ENCODE measurements around the gene TFIP11.

Gene TFIP11

DNA sequence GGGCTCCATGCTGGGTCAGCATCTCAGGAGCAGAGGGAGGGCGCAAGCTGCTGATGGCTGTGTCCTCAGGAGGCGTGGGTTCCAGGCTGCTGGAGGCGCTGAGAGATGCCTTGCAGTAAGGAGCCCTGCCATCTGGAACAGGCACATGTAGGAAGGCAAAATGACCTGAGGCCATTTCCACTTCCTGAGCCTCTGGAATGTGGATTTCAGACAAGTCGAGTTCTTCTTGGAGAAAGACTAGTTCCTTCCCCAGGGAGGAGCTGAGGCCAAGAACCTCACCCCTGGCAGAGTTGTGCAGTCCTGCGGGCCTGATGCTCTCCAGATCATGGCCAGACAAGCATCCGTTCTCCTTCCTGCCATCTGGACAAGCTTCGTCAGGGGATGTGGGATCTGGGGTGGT, 48.0 kb downstream of the TFIP11 start:
- TF ChIP-seq EZH2phosphoT487 (IDR thresholded peaks at IDR 0.05; ENCODE audit: borderline replicate concordance), result no peak
- TF ChIP-seq, protein P1, sequence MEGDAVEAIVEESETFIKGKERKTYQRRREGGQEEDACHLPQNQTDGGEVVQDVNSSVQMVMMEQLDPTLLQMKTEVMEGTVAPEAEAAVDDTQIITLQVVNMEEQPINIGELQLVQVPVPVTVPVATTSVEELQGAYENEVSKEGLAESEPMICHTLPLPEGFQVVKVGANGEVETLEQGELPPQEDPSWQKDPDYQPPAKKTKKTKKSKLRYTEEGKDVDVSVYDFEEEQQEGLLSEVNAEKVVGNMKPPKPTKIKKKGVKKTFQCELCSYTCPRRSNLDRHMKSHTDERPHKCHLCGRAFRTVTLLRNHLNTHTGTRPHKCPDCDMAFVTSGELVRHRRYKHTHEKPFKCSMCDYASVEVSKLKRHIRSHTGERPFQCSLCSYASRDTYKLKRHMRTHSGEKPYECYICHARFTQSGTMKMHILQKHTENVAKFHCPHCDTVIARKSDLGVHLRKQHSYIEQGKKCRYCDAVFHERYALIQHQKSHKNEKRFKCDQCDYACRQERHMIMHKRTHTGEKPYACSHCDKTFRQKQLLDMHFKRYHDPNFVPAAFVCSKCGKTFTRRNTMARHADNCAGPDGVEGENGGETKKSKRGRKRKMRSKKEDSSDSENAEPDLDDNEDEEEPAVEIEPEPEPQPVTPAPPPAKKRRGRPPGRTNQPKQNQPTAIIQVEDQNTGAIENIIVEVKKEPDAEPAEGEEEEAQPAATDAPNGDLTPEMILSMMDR (conservative IDR thresholded peaks at IDR 0.05; ENCODE audit: low read length), result no peak
- Histone ChIP-seq H3K4me2 (ENCODE audit: low read depth, low read length, poor library complexity, severe bottlenecking) (no peak overlapping the region), H4K20me1 (ENCODE audit: insufficient read depth, low read length, poor library complexity, severe bottlenecking) (peaks cover 13% of the 10 kb centered on the region), H2AFZ (ENCODE audit: low read length) (no peak overlapping the region), H3K9me2 (replicated peaks; ENCODE audit: low read depth, low read length) (no peaks in the 10 kb centered on the region), H3K79me2 (ENCODE audit: insufficient read depth, low read length) (peaks cover 15% of the 10 kb centered on the region), H3K36me3 (ENCODE audit: insufficient read depth, low read length) (peaks cover 73% of the 10 kb centered on the region; the same call in 1 of the 2 replicates), H3K9ac (ENCODE audit: low read depth, low read length, poor library complexity, severe bottlenecking) (no peak overlapping the region), H3K9me3 (ENCODE audit: insufficient read depth, low read depth, low read length) (no peaks in the 10 kb centered on the region), H3F3A (ENCODE audit: low read depth) (no peaks in the 10 kb centered on the region), H3K27me3 (ENCODE audit: insufficient read depth, low read length, poor library complexity, severe bottlenecking) (no peaks in the 10 kb centered on the region), H3K4me3 (ENCODE audit: low read length, poor library complexity, severe bottlenecking) (no peak overlapping the region), H3K4me1 (ENCODE audit: insufficient read depth, low read length, poor library complexity, severe bottlenecking) (no peaks in the 10 kb centered on the region)

DNA sequence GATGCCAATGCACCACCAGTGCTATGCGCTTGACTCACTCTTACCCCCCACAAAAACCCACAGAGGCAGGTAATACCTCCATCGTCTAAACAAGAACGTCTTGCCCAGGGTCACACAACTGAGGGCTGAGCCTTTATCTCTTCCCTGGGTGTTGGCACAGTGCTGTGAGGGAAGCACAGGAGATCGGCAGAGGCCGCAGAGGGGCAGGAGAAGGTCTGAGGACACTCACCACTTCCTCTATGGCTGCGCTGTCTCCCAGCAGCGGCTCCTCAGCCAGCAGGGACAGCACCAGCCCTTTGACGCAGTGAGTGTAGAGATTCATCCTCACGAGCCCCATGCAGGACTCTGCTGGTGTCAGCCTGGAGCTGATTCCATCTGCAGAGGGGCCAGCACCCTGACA, 48.6 kb downstream of the TFIP11 start:
- H3K36me3 ChIP-seq (ENCODE audit: insufficient read depth, low read length), result peaks cover 73% of the 10 kb centered on the region; the same call in 1 of the 2 replicates
- peaks cover 20% of the 10 kb centered on the region for H3K79me2 ChIP-seq (ENCODE audit: insufficient read depth, low read length)
- no peaks in the 10 kb centered on the region for H3F3A ChIP-seq (ENCODE audit: low read depth)
- H3K4me3 ChIP-seq (ENCODE audit: low read length, poor library complexity, severe bottlenecking), result no peak overlapping the region
- no peaks in the 10 kb centered on the region for H3K9me3 ChIP-seq (ENCODE audit: insufficient read depth, low read depth, low read length)
- no peaks in the 10 kb centered on the region for H3K4me1 ChIP-seq (ENCODE audit: insufficient read depth, low read length, poor library complexity, severe bottlenecking)
- no peaks in the 10 kb centered on the region for H3K27me3 ChIP-seq (ENCODE audit: insufficient read depth, low read length, poor library complexity, severe bottlenecking)
- H3K4me2 ChIP-seq (ENCODE audit: low read depth, low read length, poor library complexity, severe bottlenecking), result no peak overlapping the region
- no peaks in the 10 kb centered on the region for H3K9me2 ChIP-seq (replicated peaks; ENCODE audit: low read depth, low read length)
- H2AFZ ChIP-seq (ENCODE audit: low read length), result no peak overlapping the region
- H4K20me1 ChIP-seq (ENCODE audit: insufficient read depth, low read length, poor library complexity, severe bottlenecking), result peaks cover 13% of the 10 kb centered on the region
- TF ChIP-seq, protein P1 (conservative IDR thresholded peaks at IDR 0.05; ENCODE audit: low read length), result no peak
- TF ChIP-seq EZH2phosphoT487 (IDR thresholded peaks at IDR 0.05; ENCODE audit: borderline replicate concordance), result no peak
- no peak overlapping the region for H3K9ac ChIP-seq (ENCODE audit: low read depth, low read length, poor library complexity, severe bottlenecking)

DNA sequence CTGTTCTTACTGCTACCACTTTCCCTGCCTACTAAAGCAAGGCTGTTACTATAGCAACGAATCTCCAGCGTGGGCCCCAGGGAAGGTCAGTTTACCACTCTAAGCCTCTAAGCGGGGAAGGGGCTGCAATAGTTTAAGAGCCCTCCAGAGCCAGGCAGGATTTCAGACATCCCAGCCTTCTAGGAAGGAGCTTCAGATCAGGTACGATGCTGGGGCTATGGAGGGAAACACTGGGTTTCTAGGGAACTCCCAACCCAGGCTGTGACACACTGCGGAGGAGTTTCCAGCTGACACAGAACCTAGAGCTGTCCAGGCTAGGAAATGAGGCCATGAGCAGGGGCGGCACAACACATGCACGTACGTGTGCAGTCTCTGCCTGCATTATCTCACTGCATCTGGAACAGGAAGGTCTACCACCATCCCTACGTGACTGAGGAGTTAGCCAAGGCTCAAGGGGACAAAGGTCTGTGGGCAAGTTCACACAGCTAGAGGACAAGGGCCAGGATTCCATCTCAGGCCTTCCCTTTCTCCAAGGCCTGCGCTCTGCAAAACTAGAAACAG, 49.1 kb downstream of the TFIP11 start:
- no peaks in the 10 kb centered on the region for H3F3A ChIP-seq (ENCODE audit: low read depth)
- H3K9me2 ChIP-seq (replicated peaks; ENCODE audit: low read depth, low read length), result no peaks in the 10 kb centered on the region
- H3K36me3 ChIP-seq (ENCODE audit: insufficient read depth, low read length), result peaks cover 71% of the 10 kb centered on the region; the same call in 1 of the 2 replicates
- peaks cover 13% of the 10 kb centered on the region for H4K20me1 ChIP-seq (ENCODE audit: insufficient read depth, low read length, poor library complexity, severe bottlenecking)
- no peaks in the 10 kb centered on the region for H3K9me3 ChIP-seq (ENCODE audit: insufficient read depth, low read depth, low read length)
- H3K27me3 ChIP-seq (ENCODE audit: insufficient read depth, low read length, poor library complexity, severe bottlenecking), result no peaks in the 10 kb centered on the region
- no peaks in the 10 kb centered on the region for H3K4me1 ChIP-seq (ENCODE audit: insufficient read depth, low read length, poor library complexity, severe bottlenecking)
- peaks cover 20% of the 10 kb centered on the region for H3K79me2 ChIP-seq (ENCODE audit: insufficient read depth, low read length)
- no peak for TF ChIP-seq EZH2phosphoT487 (IDR thresholded peaks at IDR 0.05; ENCODE audit: borderline replicate concordance)
- TF ChIP-seq, protein P1 (conservative IDR thresholded peaks at IDR 0.05; ENCODE audit: low read length), result no peak
- H3K4me3 ChIP-seq (ENCODE audit: low read length, poor library complexity, severe bottlenecking), result no peak overlapping the region
- no peak overlapping the region for H3K4me2 ChIP-seq (ENCODE audit: low read depth, low read length, poor library complexity, severe bottlenecking)
- H2AFZ ChIP-seq (ENCODE audit: low read length), result no peak overlapping the region
- no peak overlapping the region for H3K9ac ChIP-seq (ENCODE audit: low read depth, low read length, poor library complexity, severe bottlenecking)

Measured in Loucy (cell line).